OCI-LY7 (cell line): ENCODE measurements around the gene MYO18B.

Experiments used
- EZH2phosphoT487 ChIP-seq: fragments of 200-600 bp; sonication (generic); IDR thresholded peaks from 2 replicates; pipeline ENCODE4 v1.6.1; 2018; ENCODE audit warnings: low read depth, borderline replicate concordance, mild to moderate bottlenecking, mixed run types, antibody characterized with exemption, low read length, moderate library complexity, mixed read lengths
- TF ChIP-seq, protein P1 (sequence below): fragments of 200-600 bp; sonication (generic); conservative IDR thresholded peaks from 2 replicates; pipeline ENCODE4 v1.5.1; 2014; ENCODE audit warnings: mild to moderate bottlenecking, antibody characterized with exemption, low read length, moderate library complexity, mixed read lengths

DNA sequence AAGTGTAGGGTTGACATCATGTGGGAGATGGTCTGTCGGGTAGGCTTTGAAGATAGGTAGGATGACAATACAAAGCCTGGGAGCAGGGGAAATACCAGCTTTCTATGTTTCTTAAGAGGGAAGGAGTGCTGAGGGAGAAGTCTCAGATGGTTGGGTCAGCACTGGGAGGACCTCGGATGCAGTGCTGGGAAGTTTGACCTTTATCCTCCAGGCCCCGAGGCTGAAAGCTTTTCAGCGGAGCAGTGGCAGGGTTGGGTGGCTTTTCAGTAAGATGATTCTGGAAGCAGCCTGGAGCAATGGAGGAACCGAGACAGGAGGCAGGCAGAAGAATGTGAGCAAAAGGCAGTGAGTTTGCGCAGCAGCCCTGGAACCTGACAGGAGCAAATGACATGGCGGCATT is 43.5 kb upstream of the MYO18B start:
- TF ChIP-seq, protein P1, sequence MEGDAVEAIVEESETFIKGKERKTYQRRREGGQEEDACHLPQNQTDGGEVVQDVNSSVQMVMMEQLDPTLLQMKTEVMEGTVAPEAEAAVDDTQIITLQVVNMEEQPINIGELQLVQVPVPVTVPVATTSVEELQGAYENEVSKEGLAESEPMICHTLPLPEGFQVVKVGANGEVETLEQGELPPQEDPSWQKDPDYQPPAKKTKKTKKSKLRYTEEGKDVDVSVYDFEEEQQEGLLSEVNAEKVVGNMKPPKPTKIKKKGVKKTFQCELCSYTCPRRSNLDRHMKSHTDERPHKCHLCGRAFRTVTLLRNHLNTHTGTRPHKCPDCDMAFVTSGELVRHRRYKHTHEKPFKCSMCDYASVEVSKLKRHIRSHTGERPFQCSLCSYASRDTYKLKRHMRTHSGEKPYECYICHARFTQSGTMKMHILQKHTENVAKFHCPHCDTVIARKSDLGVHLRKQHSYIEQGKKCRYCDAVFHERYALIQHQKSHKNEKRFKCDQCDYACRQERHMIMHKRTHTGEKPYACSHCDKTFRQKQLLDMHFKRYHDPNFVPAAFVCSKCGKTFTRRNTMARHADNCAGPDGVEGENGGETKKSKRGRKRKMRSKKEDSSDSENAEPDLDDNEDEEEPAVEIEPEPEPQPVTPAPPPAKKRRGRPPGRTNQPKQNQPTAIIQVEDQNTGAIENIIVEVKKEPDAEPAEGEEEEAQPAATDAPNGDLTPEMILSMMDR: no peak
- TF ChIP-seq EZH2phosphoT487: no peak
